ENCODE results near the gene GSG1L. TPM values are rescaled to one million over a fixed set of nuclear protein-coding genes. Genes with fewer than 3 reads are reported as not detected.

Gene GSG1L
- total and polyA plus RNA-seq, 4 donors, result not detected

DNA sequence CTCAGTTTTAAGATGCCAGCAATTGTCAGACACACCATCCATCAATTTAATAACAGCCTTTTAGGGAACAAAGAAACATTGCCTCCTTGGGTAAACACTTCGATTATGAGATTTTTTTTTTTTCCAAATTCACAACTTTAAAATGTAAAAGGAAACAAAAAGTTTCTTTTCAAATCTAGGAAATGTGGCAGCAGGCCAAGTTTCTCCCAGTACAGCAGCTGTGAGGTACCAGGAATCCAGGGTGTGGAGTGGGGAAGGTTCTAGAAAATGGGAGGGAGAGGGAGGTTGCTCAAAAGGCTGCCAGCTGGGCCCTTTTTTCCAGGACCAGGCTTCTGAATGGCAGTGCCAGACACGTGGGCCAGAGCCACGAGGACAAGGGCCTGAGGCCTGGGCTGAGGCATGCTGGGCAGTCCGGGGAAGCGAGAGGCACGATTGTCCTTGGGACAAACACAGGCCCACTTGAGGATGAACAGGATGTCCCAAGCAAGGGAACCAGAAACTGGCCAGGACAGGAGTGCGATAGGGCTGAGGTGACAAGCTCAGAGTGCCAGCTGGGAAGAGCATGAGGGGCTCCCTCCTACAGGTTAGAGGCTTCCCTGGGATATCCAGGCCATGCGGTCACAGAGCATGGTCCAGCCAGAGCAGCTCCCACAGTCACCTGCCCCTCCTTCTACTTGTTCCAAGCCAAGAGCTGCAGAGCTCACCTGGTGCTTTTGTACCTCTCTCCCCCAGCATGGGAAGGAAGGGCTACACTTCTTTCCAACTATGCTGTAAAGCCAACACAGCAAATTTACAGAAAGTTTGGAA, 298.4 kb downstream of the GSG1L start:
- Histone ChIP-seq H3K9ac (ENCODE audit: low read depth in 1 of 2, low read length in 2 of 2) (no peak overlapping the region), H3K36me3 (ENCODE audit: control insufficient read depth in 4 of 4, insufficient read depth in 3 of 4, low read depth in 1 of 4, low read length in 3 of 4) (peaks cover 0 to 12% (median 8%) of the 10 kb centered on the region in 4 donors), H3K9me3 (ENCODE audit: control insufficient read depth in 4 of 4, low read length in 3 of 4) (peaks cover 0 to 3% (median under 1%) of the 10 kb centered on the region in 4 donors), H3K27ac (ENCODE audit: low read depth in 1 of 2, low read length in 2 of 2) (no peak overlapping the region), H3K27me3 (ENCODE audit: control insufficient read depth in 4 of 4, insufficient read depth in 4 of 4, low read length in 3 of 4) (no peaks in the 10 kb centered on the region), H3K4me3 (ENCODE audit: low read depth in 1 of 3, low read length in 3 of 3) (no peak overlapping the region), H3K4me1 (ENCODE audit: control insufficient read depth in 4 of 4, insufficient read depth in 4 of 4, low read length in 3 of 4) (no peaks in the 10 kb centered on the region)
- TF ChIP-seq RAD21 (IDR thresholded peaks at IDR 0.05), result no peak
- TF ChIP-seq HNF4A (conservative IDR thresholded peaks at IDR 0.05), result no peak
- no peak for TF ChIP-seq GABPA (IDR thresholded peaks at IDR 0.05 in 1 of 2, conservative IDR thresholded peaks at IDR 0.05 in 1 of 2)
- TF ChIP-seq YY1 (IDR thresholded peaks at IDR 0.05), result no peak
- TF ChIP-seq MAX (IDR thresholded peaks at IDR 0.05), result no peak
- TF ChIP-seq SP1 (IDR thresholded peaks at IDR 0.05), result no peak
- TF ChIP-seq CTCF (IDR thresholded peaks at IDR 0.05; ENCODE audit: low read depth, low read length, missing input control), result no peak
- TF ChIP-seq RXRA (IDR thresholded peaks at IDR 0.05), result no peak
- TF ChIP-seq, protein P1, sequence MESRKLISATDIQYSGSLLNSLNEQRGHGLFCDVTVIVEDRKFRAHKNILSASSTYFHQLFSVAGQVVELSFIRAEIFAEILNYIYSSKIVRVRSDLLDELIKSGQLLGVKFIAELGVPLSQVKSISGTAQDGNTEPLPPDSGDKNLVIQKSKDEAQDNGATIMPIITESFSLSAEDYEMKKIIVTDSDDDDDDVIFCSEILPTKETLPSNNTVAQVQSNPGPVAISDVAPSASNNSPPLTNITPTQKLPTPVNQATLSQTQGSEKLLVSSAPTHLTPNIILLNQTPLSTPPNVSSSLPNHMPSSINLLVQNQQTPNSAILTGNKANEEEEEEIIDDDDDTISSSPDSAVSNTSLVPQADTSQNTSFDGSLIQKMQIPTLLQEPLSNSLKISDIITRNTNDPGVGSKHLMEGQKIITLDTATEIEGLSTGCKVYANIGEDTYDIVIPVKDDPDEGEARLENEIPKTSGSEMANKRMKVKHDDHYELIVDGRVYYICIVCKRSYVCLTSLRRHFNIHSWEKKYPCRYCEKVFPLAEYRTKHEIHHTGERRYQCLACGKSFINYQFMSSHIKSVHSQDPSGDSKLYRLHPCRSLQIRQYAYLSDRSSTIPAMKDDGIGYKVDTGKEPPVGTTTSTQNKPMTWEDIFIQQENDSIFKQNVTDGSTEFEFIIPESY (IDR thresholded peaks at IDR 0.05), result no peak
- TF ChIP-seq, protein P2, sequence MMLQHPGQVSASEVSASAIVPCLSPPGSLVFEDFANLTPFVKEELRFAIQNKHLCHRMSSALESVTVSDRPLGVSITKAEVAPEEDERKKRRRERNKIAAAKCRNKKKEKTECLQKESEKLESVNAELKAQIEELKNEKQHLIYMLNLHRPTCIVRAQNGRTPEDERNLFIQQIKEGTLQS (IDR thresholded peaks at IDR 0.05), result no peak
- no peak for TF ChIP-seq EGR1 (IDR thresholded peaks at IDR 0.05; ENCODE audit: low read depth in 2 of 2)
- no peak for TF ChIP-seq FOXA1 (IDR thresholded peaks at IDR 0.05)
- TF ChIP-seq JUND (IDR thresholded peaks at IDR 0.05), result no peak
- no peak for TF ChIP-seq TAF1 (conservative IDR thresholded peaks at IDR 0.05)
- TF ChIP-seq NR2F2 (IDR thresholded peaks at IDR 0.05), result no peak
- TF ChIP-seq HNF4G (IDR thresholded peaks at IDR 0.05), result no peak
- no peak for TF ChIP-seq FOXA2 (IDR thresholded peaks at IDR 0.05)
- no peak for TF ChIP-seq REST (IDR thresholded peaks at IDR 0.05)
- no peak for DNase-seq (ENCODE audit: low spot score)
- WGBS, result 97% methylated on average over 8 of the region's 8 CpGs
